Measurements from ENCODE around the gene TAF4.

The TAF4 gene

DNA sequence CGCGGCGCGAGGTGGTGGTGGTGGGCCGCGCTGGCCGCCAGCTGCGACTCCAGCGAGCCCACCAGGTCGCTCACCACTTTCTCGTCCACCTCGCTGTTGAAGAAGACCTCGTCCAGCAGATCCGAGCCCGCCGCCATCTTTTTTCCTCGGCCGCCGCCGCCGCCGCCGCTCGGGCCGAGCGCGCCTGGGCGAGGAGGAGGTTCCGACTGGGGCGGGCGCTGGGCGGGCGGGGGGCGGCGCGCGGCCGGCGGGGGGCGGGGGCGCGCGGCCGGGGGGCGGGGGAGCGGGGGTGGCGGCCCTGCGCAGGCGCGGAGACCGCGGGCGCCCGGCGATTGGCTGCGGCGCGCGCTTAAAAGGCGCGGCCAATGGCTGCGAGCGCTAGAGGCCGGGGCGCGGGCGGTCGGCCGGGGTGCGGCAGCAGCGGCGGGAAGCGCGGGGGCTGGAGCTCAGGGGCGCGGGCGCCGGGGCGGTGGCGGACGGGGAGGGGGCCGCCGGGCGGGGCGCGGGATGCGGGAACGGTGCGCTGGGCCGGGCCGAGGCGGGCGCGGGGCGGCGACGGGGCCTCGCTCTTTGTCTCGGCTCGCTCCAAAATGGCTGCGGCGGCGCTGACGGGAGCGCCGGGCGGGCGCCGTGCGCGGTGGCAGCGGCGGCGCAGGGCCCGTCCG, at the start of gene TAF4:
TAF4 (minus strand) TSS at position 208 of the 665 bp plus-strand sequence; CDS start at position 137, 71 bp downstream.
- TF ChIP-seq, protein P1, sequence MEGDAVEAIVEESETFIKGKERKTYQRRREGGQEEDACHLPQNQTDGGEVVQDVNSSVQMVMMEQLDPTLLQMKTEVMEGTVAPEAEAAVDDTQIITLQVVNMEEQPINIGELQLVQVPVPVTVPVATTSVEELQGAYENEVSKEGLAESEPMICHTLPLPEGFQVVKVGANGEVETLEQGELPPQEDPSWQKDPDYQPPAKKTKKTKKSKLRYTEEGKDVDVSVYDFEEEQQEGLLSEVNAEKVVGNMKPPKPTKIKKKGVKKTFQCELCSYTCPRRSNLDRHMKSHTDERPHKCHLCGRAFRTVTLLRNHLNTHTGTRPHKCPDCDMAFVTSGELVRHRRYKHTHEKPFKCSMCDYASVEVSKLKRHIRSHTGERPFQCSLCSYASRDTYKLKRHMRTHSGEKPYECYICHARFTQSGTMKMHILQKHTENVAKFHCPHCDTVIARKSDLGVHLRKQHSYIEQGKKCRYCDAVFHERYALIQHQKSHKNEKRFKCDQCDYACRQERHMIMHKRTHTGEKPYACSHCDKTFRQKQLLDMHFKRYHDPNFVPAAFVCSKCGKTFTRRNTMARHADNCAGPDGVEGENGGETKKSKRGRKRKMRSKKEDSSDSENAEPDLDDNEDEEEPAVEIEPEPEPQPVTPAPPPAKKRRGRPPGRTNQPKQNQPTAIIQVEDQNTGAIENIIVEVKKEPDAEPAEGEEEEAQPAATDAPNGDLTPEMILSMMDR (conservative IDR thresholded peaks at IDR 0.05; ENCODE audit: control insufficient read depth, insufficient read depth, low read depth, low read length) = no peak
- DNase-seq (ENCODE audit: low read depth) = peak; percentile 53
- peak within 1 kb of the TSS; percentile 55 for H3K4me3 ChIP-seq (ENCODE audit: control insufficient read depth, low read depth, low read length)

GRCh38 chr20:62114894-62115293, 49.2 kb upstream of the TAF4 start:
- no peak overlapping the region for H3K4me3 ChIP-seq (ENCODE audit: control insufficient read depth, low read depth, low read length)
- DNase-seq (ENCODE audit: low read depth) = no peak
- TF ChIP-seq, protein P1 (conservative IDR thresholded peaks at IDR 0.05; ENCODE audit: control insufficient read depth, insufficient read depth, low read depth, low read length) = no peak

DNA sequence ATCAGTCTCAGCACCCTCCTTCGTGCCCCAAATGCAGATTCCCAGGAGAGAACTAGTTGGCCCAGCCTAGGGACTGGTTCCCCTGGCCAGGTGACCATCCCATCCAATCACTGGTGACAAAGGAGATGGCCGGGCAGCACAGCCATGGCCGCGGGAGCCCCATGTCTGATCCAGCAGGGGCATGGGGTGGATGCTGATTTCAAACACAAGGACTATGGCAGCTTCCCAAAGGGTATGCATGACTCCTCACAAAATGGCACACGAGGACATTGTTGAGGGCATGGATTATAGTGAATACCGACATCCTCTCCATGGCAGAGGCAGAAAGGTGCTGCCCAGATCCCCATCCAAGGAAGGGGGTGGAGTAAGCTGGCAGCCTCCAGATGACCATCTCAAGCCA, 46.7 kb upstream of the TAF4 start:
- no peak for DNase-seq (ENCODE audit: low read depth)
- TF ChIP-seq, protein P1 (conservative IDR thresholded peaks at IDR 0.05; ENCODE audit: control insufficient read depth, insufficient read depth, low read depth, low read length) = no peak
- no peak overlapping the region for H3K4me3 ChIP-seq (ENCODE audit: control insufficient read depth, low read depth, low read length)

GRCh38 chr20:62111148-62111547, 45.5 kb upstream of the TAF4 start:
- no peak overlapping the region for H3K4me3 ChIP-seq (ENCODE audit: control insufficient read depth, low read depth, low read length)
- TF ChIP-seq, protein P1 (conservative IDR thresholded peaks at IDR 0.05; ENCODE audit: control insufficient read depth, insufficient read depth, low read depth, low read length) = no peak
- no peak for DNase-seq (ENCODE audit: low read depth)

DNA sequence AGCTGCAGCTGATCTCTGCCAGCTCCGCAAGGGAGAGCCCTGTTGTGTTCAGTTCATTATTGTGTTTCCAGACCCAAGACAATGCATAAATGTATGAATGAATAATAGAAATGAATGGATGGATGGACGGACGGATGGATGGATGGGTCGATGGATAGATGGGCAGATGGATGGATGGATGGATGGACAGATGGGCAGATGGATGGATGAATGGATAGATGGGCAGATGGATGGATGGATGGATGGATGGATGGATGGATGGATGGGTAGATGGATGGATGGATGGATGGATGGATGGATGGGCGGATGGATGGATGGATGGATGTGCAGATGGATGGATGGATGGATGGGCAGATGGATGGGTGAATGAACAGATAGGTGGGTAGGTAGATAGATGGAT, 39.9 kb upstream of the TAF4 start:
- no peak overlapping the region for H3K4me3 ChIP-seq (ENCODE audit: control insufficient read depth, low read depth, low read length)
- DNase-seq (ENCODE audit: low read depth) = no peak
- TF ChIP-seq, protein P1 (conservative IDR thresholded peaks at IDR 0.05; ENCODE audit: control insufficient read depth, insufficient read depth, low read depth, low read length) = no peak

DNA sequence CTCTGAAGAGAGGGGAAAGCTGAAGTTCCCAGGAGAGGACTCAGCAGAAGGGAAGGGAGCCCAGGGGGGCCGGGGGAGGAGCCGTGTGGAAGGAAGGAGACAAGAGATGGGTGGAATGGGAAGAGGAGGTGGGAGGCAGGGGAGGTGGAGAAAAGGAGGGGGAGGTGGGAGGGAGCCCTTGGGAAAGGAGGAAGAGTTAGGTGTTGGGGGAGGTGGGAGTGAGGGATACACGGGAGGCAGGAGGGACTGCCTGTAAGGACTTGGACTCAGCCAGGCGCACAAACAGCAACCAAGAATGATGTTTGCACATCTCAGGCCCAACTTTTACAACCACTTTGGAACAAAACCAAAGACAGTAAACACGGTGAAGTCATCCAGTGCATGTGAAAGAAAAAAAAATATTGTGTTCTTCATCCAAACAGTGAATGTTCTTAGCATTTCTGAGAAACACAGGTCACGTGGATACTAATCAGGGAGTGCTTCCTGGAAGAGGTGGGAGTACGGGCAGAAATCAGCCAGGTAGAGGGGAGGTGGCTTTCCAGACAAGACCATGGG, 39.2 kb upstream of the TAF4 start:
- DNase-seq (ENCODE audit: low read depth) = peak; percentile 58
- TF ChIP-seq, protein P1 (conservative IDR thresholded peaks at IDR 0.05; ENCODE audit: control insufficient read depth, insufficient read depth, low read depth, low read length) = no peak
- H3K4me3 ChIP-seq (ENCODE audit: control insufficient read depth, low read depth, low read length) = no peak overlapping the region

All from fibroblast of mammary gland (primary cell).